Karpas-422 (cell line): ENCODE results near the gene MYL9. TPM values are rescaled to one million over a fixed set of nuclear protein-coding genes. Genes with fewer than 3 reads are reported as not detected.

Source experiments
- DNase-seq: peaks from one replicate; pipeline ENCODE4 v3.0.0-alpha.2; 2015
- H2AFZ ChIP-seq: fragments of 200-600 bp; sonication (generic); 2 replicates; pipeline ENCODE4 v1.6.1; 2014; ENCODE audit warnings: antibody characterized with exemption, low read length, mixed read lengths
- H3K27ac ChIP-seq: fragments of 200-600 bp; sonication (generic); 2 replicates; pipeline ENCODE4 v1.5.1; 2014; ENCODE audit warnings: mild to moderate bottlenecking, low read length, moderate library complexity
- H3K27me3 ChIP-seq: fragments of 200-600 bp; sonication (generic); 2 replicates; pipeline ENCODE4 v1.6.1; 2014; ENCODE audit warnings: low read length, mixed read lengths
- H3K36me3 ChIP-seq: fragments of 200-600 bp; sonication (generic); 2 replicates; pipeline ENCODE4 v1.6.1; 2014; ENCODE audit warnings: low read length, mixed read lengths; ENCODE audit not compliant: insufficient read depth
- H3K4me1 ChIP-seq: fragments of 200-600 bp; sonication (generic); 2 replicates; pipeline ENCODE4 v1.6.1; 2014; ENCODE audit warnings: mild to moderate bottlenecking, low read length, mixed read lengths
- H3K4me2 ChIP-seq: fragments of 200-600 bp; sonication (generic); 2 replicates; pipeline ENCODE4 v1.6.1; 2014; ENCODE audit warnings: low read length, low read depth, mild to moderate bottlenecking; ENCODE audit not compliant: poor library complexity, severe bottlenecking
- H3K4me3 ChIP-seq: fragments of 200-600 bp; sonication (generic); 2 replicates; pipeline ENCODE4 v1.5.1; 2014; ENCODE audit warnings: mild to moderate bottlenecking, antibody characterized with exemption, low read length, mixed read lengths
- H3K79me2 ChIP-seq: fragments of 200-600 bp; sonication (generic); 2 replicates; pipeline ENCODE4 v1.6.1; 2014; ENCODE audit warnings: mild to moderate bottlenecking, low read length, mixed read lengths
- H3K9ac ChIP-seq: fragments of 200-600 bp; sonication (generic); 2 replicates; pipeline ENCODE4 v1.6.0; 2014; ENCODE audit warnings: low read length
- H3K9me2 ChIP-seq: fragments of 200-600 bp; sonication (generic), shearing (Covaris generic); replicated peaks from 2 replicates; pipeline ENCODE4 v1.6.0; 2014; ENCODE audit warnings: mild to moderate bottlenecking, low read length, moderate library complexity; ENCODE audit not compliant: insufficient read depth
- H3K9me3 ChIP-seq: fragments of 300-700, 200-600 bp; sonication (generic); 2 replicates; pipeline ENCODE4 v1.6.1; 2014; ENCODE audit warnings: low read length, mixed read lengths
- H4K20me1 ChIP-seq: fragments of 200-600 bp; sonication (generic); 2 replicates; pipeline ENCODE4 v1.6.1; 2014; ENCODE audit warnings: mild to moderate bottlenecking, antibody characterized with exemption, low read length, low read depth; ENCODE audit not compliant: insufficient read depth
- total RNA-seq: library from RNA; depleted of rRNA; stranded (reverse); fragments of >200 nt; shearing (Covaris generic); gene quantifications from 2 replicates; pipeline ENCODE4 v1.2.3, GENCODE V29; 2014; ENCODE audit warnings: low replicate concordance

Gene MYL9
- total RNA-seq, 1 experiment from 2014 or later: not detected

- Histone ChIP-seq H3K4me1 (no peaks in the 10 kb centered on the region), H3K9ac (no peak overlapping the region), H3K9me2 (no peaks in the 10 kb centered on the region), H4K20me1 (0 out of 2 replicates have a peak, but pooled peaks cover 4% of the 10 kb centered on the region), H3K4me3 (no peak overlapping the region), H3K4me2 (no peak overlapping the region), H3K36me3 (no peaks in the 10 kb centered on the region), H3K9me3 (no peaks in the 10 kb centered on the region), H3K27ac (no peak overlapping the region), H2AFZ (no peak overlapping the region), H3K27me3 (no peaks in the 10 kb centered on the region), H3K79me2 (no peaks in the 10 kb centered on the region)
- no peak for DNase-seq
Observed at GRCh38 chr20:36499211-36499610, 42.1 kb upstream of the MYL9 start.

GRCh38 chr20:36499723-36500501 lies 41.4 kb upstream of the MYL9 start:
- Histone ChIP-seq H3K9me3 (no peaks in the 10 kb centered on the region), H3K36me3 (no peaks in the 10 kb centered on the region), H3K4me2 (no peak overlapping the region), H3K79me2 (no peaks in the 10 kb centered on the region), H3K9ac (no peak overlapping the region), H2AFZ (no peak overlapping the region), H3K4me1 (no peaks in the 10 kb centered on the region), H4K20me1 (0 out of 2 replicates have a peak, but pooled peaks cover 4% of the 10 kb centered on the region), H3K27ac (no peak overlapping the region), H3K4me3 (no peak overlapping the region), H3K9me2 (no peaks in the 10 kb centered on the region), H3K27me3 (no peaks in the 10 kb centered on the region)
- no peak for DNase-seq

- no peaks in the 10 kb centered on the region for H3K4me1 ChIP-seq
- no peak overlapping the region for H3K27ac ChIP-seq
- no peaks in the 10 kb centered on the region for H3K27me3 ChIP-seq
- no peak overlapping the region for H3K4me2 ChIP-seq
- H4K20me1 ChIP-seq: no peaks in the 10 kb centered on the region
- no peaks in the 10 kb centered on the region for H3K36me3 ChIP-seq
- no peak for DNase-seq
- no peaks in the 10 kb centered on the region for H3K9me2 ChIP-seq
- H2AFZ ChIP-seq: no peak overlapping the region
- H3K9ac ChIP-seq: no peak overlapping the region
- no peak overlapping the region for H3K4me3 ChIP-seq
- H3K9me3 ChIP-seq: no peaks in the 10 kb centered on the region
- no peaks in the 10 kb centered on the region for H3K79me2 ChIP-seq
Observed at GRCh38 chr20:36501367-36502006, 39.8 kb upstream of the MYL9 start.

GRCh38 chr20:36504295-36504694 lies 37.0 kb upstream of the MYL9 start:
- Histone ChIP-seq H3K27me3 (no peaks in the 10 kb centered on the region), H3K36me3 (no peaks in the 10 kb centered on the region), H3K4me1 (0 out of 2 replicates have a peak, but pooled peaks cover 3% of the 10 kb centered on the region), H3K4me2 (no peak overlapping the region), H3K9me3 (no peaks in the 10 kb centered on the region), H2AFZ (no peak overlapping the region), H3K9ac (no peak overlapping the region), H3K27ac (no peak overlapping the region), H3K4me3 (no peak overlapping the region), H3K79me2 (no peaks in the 10 kb centered on the region), H3K9me2 (no peaks in the 10 kb centered on the region), H4K20me1 (no peaks in the 10 kb centered on the region)
- DNase-seq: no peak

GRCh38 chr20:36506253-36506652 lies 35.1 kb upstream of the MYL9 start:
- Histone ChIP-seq H3K4me1 (0 out of 2 replicates have a peak, but pooled peaks cover 3% of the 10 kb centered on the region), H2AFZ (no peak overlapping the region), H3K4me2 (no peak overlapping the region), H4K20me1 (no peaks in the 10 kb centered on the region), H3K9me3 (no peaks in the 10 kb centered on the region), H3K9me2 (no peaks in the 10 kb centered on the region), H3K27ac (no peak overlapping the region), H3K79me2 (no peaks in the 10 kb centered on the region), H3K4me3 (no peak overlapping the region), H3K9ac (no peak overlapping the region), H3K36me3 (no peaks in the 10 kb centered on the region), H3K27me3 (no peaks in the 10 kb centered on the region)
- peak; percentile 76 for DNase-seq

- no peaks in the 10 kb centered on the region for H3K27me3 ChIP-seq
- no peak overlapping the region for H2AFZ ChIP-seq
- H3K9me2 ChIP-seq: no peaks in the 10 kb centered on the region
- H3K4me1 ChIP-seq: 0 out of 2 replicates have a peak, but pooled peaks cover 3% of the 10 kb centered on the region
- no peaks in the 10 kb centered on the region for H3K36me3 ChIP-seq
- DNase-seq: no peak
- H3K9ac ChIP-seq: no peak overlapping the region
- no peaks in the 10 kb centered on the region for H4K20me1 ChIP-seq
- no peaks in the 10 kb centered on the region for H3K9me3 ChIP-seq
- H3K27ac ChIP-seq: no peak overlapping the region
- no peak overlapping the region for H3K4me2 ChIP-seq
- no peaks in the 10 kb centered on the region for H3K79me2 ChIP-seq
- H3K4me3 ChIP-seq: no peak overlapping the region
Observed at GRCh38 chr20:36507746-36508145, 33.6 kb upstream of the MYL9 start.

- Histone ChIP-seq H3K4me2 (no peak overlapping the region), H4K20me1 (no peaks in the 10 kb centered on the region), H3K4me1 (no peaks in the 10 kb centered on the region), H3K4me3 (no peak overlapping the region), H3K27ac (no peak overlapping the region), H3K36me3 (no peaks in the 10 kb centered on the region), H3K9me3 (no peaks in the 10 kb centered on the region), H3K79me2 (no peaks in the 10 kb centered on the region), H3K27me3 (no peaks in the 10 kb centered on the region), H3K9ac (no peak overlapping the region), H2AFZ (no peak overlapping the region), H3K9me2 (no peaks in the 10 kb centered on the region)
- no peak for DNase-seq
Observed at GRCh38 chr20:36519012-36519719, 22.2 kb upstream of the MYL9 start.

- no peaks in the 10 kb centered on the region for H3K27me3 ChIP-seq
- no peaks in the 10 kb centered on the region for H4K20me1 ChIP-seq
- no peaks in the 10 kb centered on the region for H3K4me1 ChIP-seq
- no peak overlapping the region for H3K4me2 ChIP-seq
- H3K9me2 ChIP-seq: no peaks in the 10 kb centered on the region
- no peak overlapping the region for H3K27ac ChIP-seq
- H3K9me3 ChIP-seq: no peaks in the 10 kb centered on the region
- H3K79me2 ChIP-seq: no peaks in the 10 kb centered on the region
- DNase-seq: no peak
- no peak overlapping the region for H3K4me3 ChIP-seq
- H3K36me3 ChIP-seq: no peaks in the 10 kb centered on the region
- H2AFZ ChIP-seq: no peak overlapping the region
- H3K9ac ChIP-seq: no peak overlapping the region
Observed at GRCh38 chr20:36519944-36520343, 21.4 kb upstream of the MYL9 start.
